HepG2 (cell line): ENCODE measurements around the gene ZNF451. TPM values are rescaled to one million over a fixed set of nuclear protein-coding genes. Genes with fewer than 3 reads are reported as not detected.
A peak's percentile ranks its signal among the peaks of the same experiment; 100 is the strongest.

Experiments used
- BCL6 ChIP-seq: IDR thresholded peaks from 2 replicates; pipeline ENCODE4 v1.6.1; 2016; ENCODE audit warnings: missing genetic modification reagents, missing compliant biosample characterization
- CC2D1A ChIP-seq: sonication (generic); formaldehyde crosslinking; IDR thresholded peaks from 2 replicates; pipeline ENCODE4 v1.8.1; 2023; ENCODE audit warnings: mild to moderate bottlenecking, missing genetic modification reagents
- FOXJ3 ChIP-seq: sonication (generic); formaldehyde crosslinking; IDR thresholded peaks from 2 replicates; pipeline ENCODE4 v1.4.0; 2020; ENCODE audit warnings: missing genetic modification reagents, mild to moderate bottlenecking, borderline replicate concordance
- GATAD2A ChIP-seq: IDR thresholded peaks from 2 replicates; pipeline ENCODE4 v1.6.1; 2016
- GLI4 ChIP-seq: sonication (generic); formaldehyde crosslinking; IDR thresholded peaks from 2 replicates; pipeline ENCODE4 v1.5.1; 2020; ENCODE audit warnings: missing genetic modification reagents, mild to moderate bottlenecking, moderate library complexity, borderline replicate concordance
- HMGXB3 ChIP-seq: sonication (generic); formaldehyde crosslinking; IDR thresholded peaks from 2 replicates; pipeline ENCODE4 v1.4.0; 2020; ENCODE audit warnings: missing genetic modification reagents, borderline replicate concordance
- NFE2 ChIP-seq: sonication (generic); formaldehyde crosslinking; IDR thresholded peaks from 2 replicates; pipeline ENCODE4 v1.4.0; 2020; ENCODE audit warnings: missing genetic modification reagents
- POLR2AphosphoS5 ChIP-seq: IDR thresholded peaks from 2 replicates; pipeline ENCODE4 v1.6.1; 2012; ENCODE audit warnings: low read depth, low read length
- RBM39 ChIP-seq: fragments of 200-400 bp; formaldehyde crosslinking; IDR thresholded peaks from one replicate; pipeline ENCODE4 v1.6.1; 2018; ENCODE audit warnings: antibody characterized with exemption, mild to moderate bottlenecking, low read depth, low read length; ENCODE audit not compliant: poor library complexity, severe bottlenecking
- SP140L ChIP-seq: sonication (generic); formaldehyde crosslinking; IDR thresholded peaks from 2 replicates; pipeline ENCODE4 v1.4.0; 2020; ENCODE audit warnings: missing genetic modification reagents, borderline replicate concordance
- TRAFD1 ChIP-seq: sonication (generic); formaldehyde crosslinking; IDR thresholded peaks from 2 replicates; pipeline ENCODE4 v1.5.1; 2020; ENCODE audit warnings: missing genetic modification reagents, mild to moderate bottlenecking, borderline replicate concordance
- ZFP41 ChIP-seq: sonication (generic); formaldehyde crosslinking; IDR thresholded peaks from 2 replicates; pipeline ENCODE4 v1.4.0; 2020; ENCODE audit warnings: mild to moderate bottlenecking, missing genetic modification reagents, borderline replicate concordance
- ZMAT3 ChIP-seq: sonication (generic); formaldehyde crosslinking; conservative IDR thresholded peaks from 2 replicates; pipeline ENCODE4 v1.7.0; 2021; ENCODE audit warnings: missing genetic modification reagents
- ZNF451 ChIP-seq: sonication (generic); formaldehyde crosslinking; IDR thresholded peaks from 2 replicates; pipeline ENCODE4 v1.5.0; 2020; ENCODE audit warnings: mild to moderate bottlenecking, missing genetic modification reagents
- ZNF687 ChIP-seq: sonication (generic); formaldehyde crosslinking; IDR thresholded peaks from 2 replicates; pipeline ENCODE4 v1.5.1; 2020; ENCODE audit warnings: mild to moderate bottlenecking, missing genetic modification reagents, moderate library complexity
- ZNF83 ChIP-seq: sonication (generic); formaldehyde crosslinking; IDR thresholded peaks from 2 replicates; pipeline ENCODE4 v1.4.0; 2020; ENCODE audit warnings: missing genetic modification reagents, mild to moderate bottlenecking, borderline replicate concordance
- ZSCAN21 ChIP-seq: sonication (generic); formaldehyde crosslinking; IDR thresholded peaks from 2 replicates; pipeline ENCODE4 v1.8.0; 2022; ENCODE audit warnings: mild to moderate bottlenecking, missing genetic modification reagents, moderate library complexity, borderline replicate concordance
- polyA plus RNA-seq, 8 experiments: library from polyadenylated mRNA; depleted of rRNA in 3 of 8; stranded (reverse) in 7 of 8; unstranded in 1 of 8; fragments of >200 nt; fragmentation: Illumina TruSeq in 4 of 8; extraction: Trizol in 4 of 8; gene quantifications; 2 replicates each; pipeline versions ENCODE4 v1.2.1 to v1.2.3, GENCODE V29; 2011 to 2016; ENCODE audit warnings: low read depth in 4 of 8, missing spikeins in 1 of 8, mixed read lengths in 1 of 8; ENCODE audit not compliant: insufficient read depth in 1 of 8
- total RNA-seq, 5 experiments: library from RNA; depleted of rRNA; stranded (reverse); fragments of >200 nt; fragmentation: Illumina TruSeq; extraction: Trizol; gene quantifications; 2 replicates each; pipeline ENCODE4 v1.2.3, GENCODE V29; 2016; ENCODE audit warnings: low read depth in 1 of 5

Gene ZNF451
- total and polyA plus RNA-seq, 2 of the 13 experiments (the other 11 are each of a cell fraction or from before 2014, with no cell fraction given): 32.1 to 65.7 TPM

- TF ChIP-seq SP140L (CRISPR knock-in tag) (peak; percentile 53; the same call in 1 of the 2 replicates), BCL6 (CRISPR knock-in tag) (peak; percentile 59; the same call in 1 of the 2 replicates), GATAD2A (CRISPR knock-in tag) (peak; percentile 94), ZSCAN21 (CRISPR knock-in tag) (peak; percentile 83), POLR2AphosphoS5 (peak; percentile 69), FOXJ3 (peak; percentile 56; the same call in 1 of the 2 replicates), HMGXB3 (CRISPR knock-in tag) (peak; percentile 95), RBM39 (peak; percentile 73), GLI4 (peak; percentile 71; the same call in 1 of the 2 replicates), TRAFD1 (CRISPR knock-in tag) (peak; percentile 71; the same call in 1 of the 2 replicates), ZNF83 (0 out of 2 replicates have a peak, but pooled peaks have one; percentile 84), CC2D1A (CRISPR knock-in tag) (0 out of 2 replicates have a peak, but pooled peaks have one; percentile 78), ZFP41 (CRISPR knock-in tag) (peak; percentile 70; the same call in 1 of the 2 replicates), ZNF451 (CRISPR knock-in tag) (peak; percentile 71; the same call in 1 of the 2 replicates), ZMAT3 (CRISPR knock-in tag) (0 out of 2 replicates have a peak, but pooled peaks have one; percentile 60), NFE2 (CRISPR knock-in tag) (0 out of 2 replicates have a peak, but pooled peaks have one; percentile 23), ZNF687 (peak; percentile 95)
Observed at GRCh38 chr6:57046332-57047256, 43.4 kb upstream of the ZNF451 start, which contains the start of gene KIAA1586 (continued).
